ENCODE data around the gene STK24. TPM values are rescaled to one million over a fixed set of nuclear protein-coding genes. Genes with fewer than 3 reads are reported as not detected.

Gene STK24
- total and polyA plus RNA-seq, 2 of the 8 experiments (the other 6 are each of a cell fraction or from before 2014, with no cell fraction given): 62.8 to 143 TPM

DNA sequence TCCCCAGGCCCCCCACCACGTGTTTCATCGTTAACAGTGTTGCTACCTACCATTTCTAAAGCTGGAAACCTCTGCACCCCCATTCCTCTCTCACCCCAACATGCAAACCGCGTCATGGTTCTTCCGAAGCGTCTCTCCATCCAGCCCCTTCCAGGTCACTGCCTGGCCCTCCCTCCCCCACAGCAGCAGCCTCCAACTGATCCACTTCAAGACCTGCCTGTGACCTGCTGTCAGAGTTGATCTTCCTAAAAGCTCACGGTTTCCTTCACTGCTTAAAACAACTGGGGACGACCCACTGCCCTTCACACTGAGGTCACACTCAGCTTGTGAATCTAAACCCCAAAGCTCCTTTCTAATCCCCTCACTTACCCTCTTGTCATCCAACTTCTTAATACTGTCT is 47.7 kb downstream of the STK24 start:
- peaks cover 0 to 27% (median 12%) of the 10 kb centered on the region in 4 experiments; a peak in 6 of 7 replicates for H3K4me1 ChIP-seq (replicated peaks in 1 of 4; ENCODE audit: control insufficient read depth in 3 of 4, insufficient read depth in 4 of 4, low read length in 3 of 4)
- no peak overlapping the region for H2AK5ac ChIP-seq (ENCODE audit: low read depth, low read length)
- FAIRE-seq: no peak
- H3K23me2 ChIP-seq (ENCODE audit: low read depth, low read length): no peaks in the 10 kb centered on the region; the same call in 1 of the 2 replicates
- no peak overlapping the region for H2BK20ac ChIP-seq (ENCODE audit: low read length)
- no peak overlapping the region for H4K5ac ChIP-seq (ENCODE audit: insufficient read length, low read depth, low read length)
- POLR2A ChIA-PET (ENCODE audit: partially characterized antibody): interaction anchor here (0.6 to 1.0 kb wide), 3 partner anchors 14 to 22 kb away, joined by 3 to 4 read pairs (median 3); no protein-coding TSS in a partner anchor
- H4K91ac ChIP-seq (replicated peaks; ENCODE audit: insufficient read length, low read length): no peak overlapping the region
- H3K4me3 ChIP-seq (ENCODE audit: extremely low read depth in 1 of 4, insufficient read depth in 2 of 4, low read depth in 3 of 4, low read length in 4 of 4): no peak overlapping the region
- peak overlapping the region; percentile 60; the same call in 1 of the 2 replicates for H2BK5ac ChIP-seq (ENCODE audit: low read depth, low read length)
- H3K4me2 ChIP-seq (ENCODE audit: insufficient read depth in 1 of 2, low read depth in 2 of 2, low read length in 2 of 2): no peak overlapping the region
- H3K27ac ChIP-seq (ENCODE audit: low read depth, low read length): no peak overlapping the region
- no peak overlapping the region for H3K14ac ChIP-seq (ENCODE audit: insufficient read length)
- H3K79me2 ChIP-seq (ENCODE audit: control insufficient read depth in 1 of 2, insufficient read depth in 2 of 2, low read length in 2 of 2): peaks cover 20 to 100% of the 10 kb centered on the region in 2 experiments
- H2BK12ac ChIP-seq (ENCODE audit: low read depth, low read length): no peak overlapping the region
- no peak for DNase-seq (ENCODE audit: low read depth in 1 of 2, low spot score in 2 of 2)
- H3K36me3 ChIP-seq (ENCODE audit: control insufficient read depth in 2 of 4, insufficient read depth in 4 of 4, low read length in 3 of 4): no peaks in the 10 kb centered on the region
- H2BK15ac ChIP-seq (ENCODE audit: low read length): no peak overlapping the region
- WGBS, 2 experiments (ENCODE audit: extremely low coverage in 1 of 2, insufficient coverage in 1 of 2, insufficient read length in 1 of 2, insufficient replicate concordance in 2 of 2, low coverage in 1 of 2, low lambda C conversion rate in 2 of 2, missing lambda C conversion rate in 1 of 2): 90% methylated on average over 8 of the region's 8 CpGs; no CpG with 5 or more reads in 1 of the 2 experiments
- CTCF ChIA-PET (ENCODE audit: partially characterized antibody): interaction anchor here (0.7 to 7.2 kb wide), 8 partner anchors 11 to 124 kb away, joined by 3 to 47 read pairs (median 4); no protein-coding TSS in a partner anchor
- H3K9ac ChIP-seq (replicated peaks in 1 of 4; ENCODE audit: extremely low read depth in 1 of 4, low read depth in 3 of 4, low read length in 3 of 4): no peak overlapping the region
- peak overlapping the region; percentile 77; the same call in 1 of the 2 replicates for H4K8ac ChIP-seq (ENCODE audit: extremely low read depth, insufficient read depth, low read length)
- peaks cover 37 to 63% of the 10 kb centered on the region in 2 experiments for H4K20me1 ChIP-seq (replicated peaks in 1 of 2; ENCODE audit: control insufficient read depth in 1 of 2, insufficient read depth in 2 of 2, low read length in 2 of 2)
- H3K56ac ChIP-seq (replicated peaks; ENCODE audit: insufficient read length, low read depth, low read length): no peak overlapping the region
- H2BK120ac ChIP-seq (replicated peaks; ENCODE audit: low read depth, low read length): no peak overlapping the region
- H3K79me1 ChIP-seq (ENCODE audit: low read depth, low read length): peaks cover 46% of the 10 kb centered on the region
- no peaks in the 10 kb centered on the region for H3K27me3 ChIP-seq (replicated peaks in 1 of 4; ENCODE audit: control insufficient read depth in 3 of 4, extremely low read depth in 1 of 4, insufficient read depth in 3 of 4, low read length in 3 of 4)
- H3K4ac ChIP-seq (replicated peaks; ENCODE audit: insufficient read length, low read depth, low read length): no peak overlapping the region
- H3K9me3 ChIP-seq (ENCODE audit: insufficient read depth in 2 of 2, low read depth in 1 of 2, low read length in 1 of 2): no peaks in the 10 kb centered on the region
- no peak overlapping the region for H2AFZ ChIP-seq (ENCODE audit: low read length)
- no peak overlapping the region for H3K23ac ChIP-seq (ENCODE audit: insufficient read length)
- no peak overlapping the region for H3K18ac ChIP-seq (ENCODE audit: extremely low read depth, low read length)
- TF ChIP-seq TCF12 (IDR thresholded peaks at IDR 0.05; ENCODE audit: low read depth, low read length): no peak
- TF ChIP-seq POLR2A (IDR thresholded peaks at IDR 0.05; ENCODE audit: control extremely low read depth in 1 of 2, low read depth in 2 of 2, low read length in 2 of 2): no peak
- TF ChIP-seq SRF (IDR thresholded peaks at IDR 0.05; ENCODE audit: low read depth, low read length): no peak
- TF ChIP-seq, protein P1, sequence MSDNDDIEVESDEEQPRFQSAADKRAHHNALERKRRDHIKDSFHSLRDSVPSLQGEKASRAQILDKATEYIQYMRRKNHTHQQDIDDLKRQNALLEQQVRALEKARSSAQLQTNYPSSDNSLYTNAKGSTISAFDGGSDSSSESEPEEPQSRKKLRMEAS (IDR thresholded peaks at IDR 0.05): no peak
- no peak for TF ChIP-seq POU5F1 (IDR thresholded peaks at IDR 0.05; ENCODE audit: low read depth, low read length)
- TF ChIP-seq SIRT6 (IDR thresholded peaks at IDR 0.05; ENCODE audit: low read length): no peak
- TF ChIP-seq YY1 (IDR thresholded peaks at IDR 0.05; ENCODE audit: low read depth, low read length): no peak
- TF ChIP-seq EP300 (IDR thresholded peaks at IDR 0.05; ENCODE audit: borderline replicate concordance in 1 of 2, low read depth in 2 of 2, low read length in 2 of 2): no peak
